GM12891 (cell line): ENCODE measurements around the gene PTBP2.

Experiments used
- POLR2A ChIP-seq: IDR thresholded peaks from 2 replicates; pipeline ENCODE4 v1.6.1; 2011; ENCODE audit warnings: low read depth, low read length, control low read depth
- POLR2AphosphoS5 ChIP-seq: IDR thresholded peaks from 2 replicates; pipeline ENCODE4 v1.6.1; 2011; ENCODE audit warnings: low read depth, low read length, control low read depth
- POU2F2 ChIP-seq: IDR thresholded peaks from 2 replicates; pipeline ENCODE4 v1.6.1; 2011; ENCODE audit warnings: low read depth, mild to moderate bottlenecking, control low read depth, low read length, moderate library complexity
- SPI1 ChIP-seq: IDR thresholded peaks from 2 replicates; pipeline ENCODE4 v1.6.1; 2011; ENCODE audit warnings: low read depth, low read length, control low read depth
- TAF1 ChIP-seq: IDR thresholded peaks from 2 replicates; pipeline ENCODE4 v1.6.1; 2011; ENCODE audit warnings: low read depth, low read length, control low read depth

GRCh38 chr1:96837057-96837780 is 115.6 kb downstream of the PTBP2 start:
- TF ChIP-seq POLR2AphosphoS5: no peak
- TF ChIP-seq POU2F2: no peak
- TF ChIP-seq POLR2A: no peak
- no peak for TF ChIP-seq SPI1
- TF ChIP-seq TAF1: no peak
